CD4-positive, alpha-beta T cell treated with Interferon gamma for 1 hour (primary cell): ENCODE results near the gene SLC4A9.
"Not testable (repeated sequence)": the region's sequence is repeated elsewhere in the genome, so short reads cannot be mapped to it uniquely, and the experiment has no call there.

Experiments used
- DNase-seq: peaks from one replicate; pipeline ENCODE4 v3.0.0-alpha.2; 2020

Gene SLC4A9

GRCh38 chr5:140401362-140402257 lies 41.6 kb downstream of the SLC4A9 start, which contains the start of gene ANKHD1:
ANKHD1 (plus strand) TSS chr5:140401833; CDS start chr5:140401968, 135 bp downstream.
- peak; percentile 99 for DNase-seq

GRCh38 chr5:140402258-140403074 lies 42.5 kb downstream of the SLC4A9 start:
- peak; percentile 32 for DNase-seq

GRCh38 chr5:140403613-140404012 lies 43.6 kb downstream of the SLC4A9 start:
- DNase-seq, result no peak

DNA sequence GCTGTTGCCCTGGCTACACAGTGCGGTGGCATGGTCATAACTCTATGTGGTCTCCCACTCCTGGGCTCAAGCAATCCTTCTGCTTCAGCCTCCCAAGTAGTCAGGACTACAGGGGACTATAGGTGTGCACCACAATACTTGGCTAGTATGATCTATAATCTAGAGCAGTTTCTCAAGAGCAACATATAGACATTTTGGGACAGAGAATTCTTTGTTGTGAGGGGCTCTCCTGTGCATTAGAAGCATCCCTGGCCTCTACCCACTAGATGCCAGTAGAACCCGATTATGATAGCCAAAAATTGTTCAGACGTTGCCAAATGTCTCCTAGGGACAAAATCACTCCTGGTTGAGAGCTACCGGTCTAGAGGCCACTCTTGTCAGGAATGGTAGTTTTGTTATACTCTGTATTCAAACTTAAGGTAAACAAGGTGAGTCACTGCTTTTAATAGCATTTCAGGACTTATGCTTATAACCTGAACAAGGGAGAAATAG lies 48.8 kb downstream of the SLC4A9 start:
- DNase-seq, result no peak

- no peak for DNase-seq
These were observed 53.2 kb downstream of the SLC4A9 start for GRCh38 chr5:140413230-140413629.

GRCh38 chr5:140417235-140417634 lies 57.2 kb downstream of the SLC4A9 start:
- no peak for DNase-seq

DNA sequence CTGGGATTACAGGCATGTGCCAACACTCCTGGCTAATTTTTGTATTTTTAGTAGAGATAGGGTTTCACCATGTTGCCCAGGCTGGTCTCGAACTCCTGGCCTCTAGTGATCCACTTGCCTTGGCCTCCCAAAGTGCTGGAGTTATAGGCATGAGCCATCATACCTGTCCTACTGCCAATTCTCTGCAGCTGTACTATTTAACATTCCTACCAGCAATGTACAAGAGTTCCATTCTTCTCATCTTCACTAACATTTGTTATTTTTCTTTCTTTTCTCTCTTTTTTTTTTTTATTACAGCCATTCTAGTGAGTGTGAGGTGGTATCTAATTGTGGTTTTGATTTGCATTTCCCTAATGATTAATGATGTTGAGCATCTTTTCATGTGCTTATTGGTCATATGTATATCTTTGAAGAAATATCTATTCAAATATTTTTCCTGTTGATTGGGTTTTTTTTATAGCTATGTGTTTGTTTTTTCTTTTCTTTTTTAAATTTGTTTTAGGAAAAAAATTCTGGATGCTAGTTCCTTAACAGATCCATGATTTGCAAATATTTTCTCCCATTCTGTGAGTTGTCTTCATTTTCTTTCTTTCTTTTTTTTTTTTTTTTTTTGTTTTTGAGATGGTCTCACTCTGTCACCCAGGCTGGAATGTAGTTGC lies 59.0 kb downstream of the SLC4A9 start:
- DNase-seq, result no peak

- no peak for DNase-seq
These were observed 60.2 kb downstream of the SLC4A9 start for GRCh38 chr5:140420226-140420570.

DNA sequence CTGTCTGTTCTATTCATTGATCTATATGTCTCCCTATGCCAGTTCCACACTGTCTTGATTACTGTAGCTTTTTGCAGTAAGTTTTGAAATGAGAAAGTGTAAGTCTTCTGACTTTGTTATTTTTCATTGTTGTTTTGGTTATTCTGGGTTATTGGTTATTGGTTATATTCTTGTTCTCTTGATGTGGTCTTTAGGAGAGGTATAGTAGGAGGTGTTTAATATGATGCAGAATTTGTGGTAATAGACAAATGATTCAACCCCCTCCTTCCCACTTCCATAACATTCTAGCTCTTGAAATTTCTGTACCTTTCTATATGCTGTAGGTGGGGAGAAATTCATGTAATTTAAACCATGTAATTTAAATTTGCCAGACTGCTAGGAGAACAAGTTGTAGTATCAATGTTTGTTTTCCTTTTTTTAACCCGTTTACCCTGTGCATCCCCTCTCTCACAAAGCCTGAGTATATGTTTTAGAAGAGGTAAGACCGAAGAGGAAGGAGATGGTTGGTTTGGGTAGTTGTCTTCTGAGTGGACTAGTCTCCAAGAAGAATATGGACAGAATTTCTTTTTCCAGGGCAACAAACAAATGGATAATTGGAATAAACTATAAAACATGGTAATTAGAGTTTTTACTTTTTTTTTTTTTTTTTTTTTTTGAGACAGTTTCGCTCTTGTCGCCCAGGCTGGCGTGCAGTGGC lies 60.8 kb downstream of the SLC4A9 start:
- DNase-seq, result no peak

- DNase-seq, result not testable (repeated sequence)
These were observed 61.4 kb downstream of the SLC4A9 start for GRCh38 chr5:140421375-140421774.

DNA sequence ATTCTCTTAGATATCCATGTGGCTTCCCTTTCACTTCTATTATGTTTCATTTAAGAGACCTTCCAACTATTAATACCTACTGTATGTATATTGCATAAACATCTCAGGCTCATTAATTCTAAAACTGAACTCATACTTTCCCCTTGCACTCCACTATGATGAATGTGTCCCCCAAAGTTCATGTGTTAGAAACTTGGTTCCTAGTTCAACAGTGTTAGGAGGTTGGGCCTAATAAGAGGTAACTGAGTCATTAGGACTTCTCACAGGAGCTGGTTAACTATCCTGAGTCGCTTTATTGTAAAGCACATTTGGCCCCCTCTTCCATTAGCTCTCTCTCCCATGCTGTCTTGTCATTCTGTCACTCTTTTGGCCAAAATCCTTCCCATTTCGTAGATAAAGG lies 63.6 kb downstream of the SLC4A9 start:
- no peak for DNase-seq

GRCh38 chr5:140424135-140424534 lies 64.1 kb downstream of the SLC4A9 start:
- DNase-seq, result no peak
